H1 (cell line): ENCODE results near the gene PACSIN2. TPM values are rescaled to one million over a fixed set of nuclear protein-coding genes. Genes with fewer than 3 reads are reported as not detected.

Experiments used
- CTCF ChIA-PET: fragments of 300-600 bp; sonication (Branson Sonifier 250); formaldehyde crosslinking; loops from one replicate; lab custom pipeline; 2021; ENCODE audit not compliant: partially characterized antibody; lab: Charles Lee
- POLR2A ChIA-PET: fragments of 300-600 bp; sonication (Branson Sonifier 250); formaldehyde crosslinking; loops from one replicate; lab custom pipeline; 2021; ENCODE audit warnings: inconsistent platforms; ENCODE audit not compliant: partially characterized antibody; lab: Charles Lee
- DNase-seq, 2 experiments: peaks; one replicate each; pipeline versions ENCODE4 v3.0.0 to v3.0.0-alpha.2; 2010 to 2022; ENCODE audit warnings: low spot score in 2 of 2, low read depth in 1 of 2, mixed read lengths in 1 of 2
- FAIRE-seq: peaks from 2 replicates; lab custom pipeline; 2011; peaks lifted over from hg19 to GRCh38; lab: Jason Lieb, UNC
- H2AFZ ChIP-seq: 2 replicates; pipeline ENCODE4 v1.8.1; 2012; ENCODE audit warnings: low read length, inconsistent platforms
- H2AK5ac ChIP-seq: 2 replicates; pipeline ENCODE4 v1.6.1; 2013; ENCODE audit warnings: low read depth, low read length
- H2BK120ac ChIP-seq: replicated peaks from 2 replicates; pipeline ENCODE3; 2013; ENCODE audit warnings: low read depth, low read length, inconsistent platforms
- H2BK12ac ChIP-seq: 2 replicates; pipeline ENCODE4 v1.6.1; 2013; ENCODE audit warnings: low read depth, low read length
- H2BK15ac ChIP-seq: 2 replicates; pipeline ENCODE4 v1.6.1; 2013; ENCODE audit warnings: low read length
- H2BK20ac ChIP-seq: 2 replicates; pipeline ENCODE4 v1.6.1; 2013; ENCODE audit warnings: low read length
- H2BK5ac ChIP-seq: 2 replicates; pipeline ENCODE4 v1.6.1; 2013; ENCODE audit warnings: low read depth, low read length
- H3K14ac ChIP-seq: 2 replicates; pipeline ENCODE4 v1.6.1; 2013; ENCODE audit warnings: inconsistent platforms; ENCODE audit not compliant: insufficient read length
- H3K18ac ChIP-seq: 2 replicates; pipeline ENCODE4 v1.6.1; 2013; ENCODE audit warnings: low read length; ENCODE audit errors: extremely low read depth
- H3K23ac ChIP-seq: 2 replicates; pipeline ENCODE4 v1.6.1; 2013; ENCODE audit warnings: inconsistent platforms; ENCODE audit not compliant: insufficient read length
- H3K23me2 ChIP-seq: 2 replicates; pipeline ENCODE4 v1.6.1; 2013; ENCODE audit warnings: low read depth, low read length
- H3K27ac ChIP-seq: 2 replicates; pipeline ENCODE4 v1.6.1; 2011; ENCODE audit warnings: low read depth, low read length, inconsistent platforms
- H3K27me3 ChIP-seq, 4 experiments: replicated peaks in 1 of 4; 1 replicate in 1 of 4; 2 replicates in 3 of 4; pipeline versions ENCODE4 v1.6.1 to v1.8.1; 2011 to 2013; ENCODE audit warnings: low read length in 3 of 4, mild to moderate bottlenecking in 3 of 4, inconsistent platforms in 2 of 4, mixed read lengths in 2 of 4, moderate library complexity in 1 of 4; ENCODE audit not compliant: control insufficient read depth in 3 of 4, insufficient read depth in 3 of 4; ENCODE audit errors: extremely low read depth in 1 of 4
- H3K36me3 ChIP-seq, 4 experiments: 2 replicates each; pipeline versions ENCODE4 v1.6.1 to v1.8.1; 2011 to 2013; ENCODE audit warnings: mild to moderate bottlenecking in 4 of 4, low read length in 3 of 4, moderate library complexity in 2 of 4, control low read depth in 1 of 4, inconsistent platforms in 1 of 4; ENCODE audit not compliant: insufficient read depth in 4 of 4, control insufficient read depth in 2 of 4
- H3K4ac ChIP-seq: replicated peaks from 2 replicates; pipeline ENCODE3; 2013; ENCODE audit warnings: low read length, low read depth, mixed read lengths, inconsistent platforms; ENCODE audit not compliant: insufficient read length
- H3K4me1 ChIP-seq, 4 experiments: replicated peaks in 1 of 4; 1 replicate in 1 of 4; 2 replicates in 3 of 4; pipeline versions ENCODE4 v1.6.1 to v1.8.1; 2011 to 2013; ENCODE audit warnings: low read length in 3 of 4, inconsistent platforms in 2 of 4, mixed read lengths in 1 of 4; ENCODE audit not compliant: insufficient read depth in 4 of 4, control insufficient read depth in 3 of 4
- H3K4me2 ChIP-seq, 2 experiments: 2 replicates each; pipeline versions ENCODE4 v1.6.1 to v1.8.1; 2011 to 2013; ENCODE audit warnings: low read depth in 2 of 2, low read length in 2 of 2, control low read depth in 1 of 2, inconsistent platforms in 1 of 2, mild to moderate bottlenecking in 1 of 2; ENCODE audit not compliant: insufficient read depth in 1 of 2
- H3K4me3 ChIP-seq, 4 experiments: fragments of 200-600, 300-600 bp in 1 of 4; sonication (generic), shearing (Covaris generic), sonication (Bioruptor Twin) in 1 of 4; 2 replicates each; pipeline versions ENCODE4 v1.5.1 to v1.8.1; 2011 to 2016; ENCODE audit warnings: low read length in 4 of 4, low read depth in 3 of 4, control low read depth in 2 of 4, inconsistent platforms in 2 of 4, mild to moderate bottlenecking in 2 of 4, mixed read lengths in 1 of 4, moderate library complexity in 1 of 4; ENCODE audit not compliant: insufficient read depth in 2 of 4; ENCODE audit errors: extremely low read depth in 1 of 4
- H3K56ac ChIP-seq: replicated peaks from 2 replicates; pipeline ENCODE3; 2013; ENCODE audit warnings: low read depth, mild to moderate bottlenecking, mixed read lengths, low read length, inconsistent platforms; ENCODE audit not compliant: insufficient read length
- H3K79me1 ChIP-seq: 2 replicates; pipeline ENCODE4 v1.6.1; 2013; ENCODE audit warnings: low read depth, low read length, control low read depth
- H3K79me2 ChIP-seq, 2 experiments: 2 replicates each; pipeline versions ENCODE4 v1.6.1 to v1.8.1; 2012 to 2013; ENCODE audit warnings: low read length in 2 of 2, mild to moderate bottlenecking in 2 of 2, inconsistent platforms in 1 of 2; ENCODE audit not compliant: insufficient read depth in 2 of 2, control insufficient read depth in 1 of 2
- H3K9ac ChIP-seq, 4 experiments: replicated peaks in 1 of 4; 1 replicate in 1 of 4; 2 replicates in 3 of 4; pipeline versions ENCODE4 v1.6.1 to v1.8.1; 2011 to 2013; ENCODE audit warnings: low read depth in 3 of 4, low read length in 3 of 4, control low read depth in 2 of 4, mild to moderate bottlenecking in 2 of 4, moderate library complexity in 2 of 4, inconsistent platforms in 1 of 4; ENCODE audit errors: extremely low read depth in 1 of 4
- H3K9me3 ChIP-seq, 2 experiments: 2 replicates each; pipeline versions ENCODE4 v1.6.1 to v1.8.1; 2012 to 2013; ENCODE audit warnings: mild to moderate bottlenecking in 2 of 2, moderate library complexity in 2 of 2, control low read depth in 1 of 2, inconsistent platforms in 1 of 2, low read depth in 1 of 2, low read length in 1 of 2, mixed read lengths in 1 of 2; ENCODE audit not compliant: insufficient read depth in 2 of 2
- H4K20me1 ChIP-seq, 2 experiments: replicated peaks in 1 of 2; 2 replicates each; pipeline versions ENCODE3 to v1.8.1; 2011 to 2013; ENCODE audit warnings: inconsistent platforms in 2 of 2, low read length in 2 of 2, mild to moderate bottlenecking in 1 of 2; ENCODE audit not compliant: insufficient read depth in 2 of 2, control insufficient read depth in 1 of 2
- H4K5ac ChIP-seq: 2 replicates; pipeline ENCODE4 v1.6.1; 2013; ENCODE audit warnings: low read length, low read depth, mixed read lengths, inconsistent platforms; ENCODE audit not compliant: insufficient read length
- H4K8ac ChIP-seq: 2 replicates; pipeline ENCODE4 v1.8.0; 2013; ENCODE audit warnings: mild to moderate bottlenecking, moderate library complexity, low read length, inconsistent platforms; ENCODE audit not compliant: insufficient read depth; ENCODE audit errors: extremely low read depth
- H4K91ac ChIP-seq: replicated peaks from 2 replicates; pipeline ENCODE3; 2013; ENCODE audit warnings: low read length, mixed read lengths, inconsistent platforms; ENCODE audit not compliant: insufficient read length
- ASH2L ChIP-seq: fragments of 200-600, 300-600 bp; sonication (generic); IDR thresholded peaks from one replicate; pipeline ENCODE4 v1.7.1; 2017; ENCODE audit warnings: low read length
- ATF2 ChIP-seq: IDR thresholded peaks from 2 replicates; pipeline ENCODE4 v1.6.1; 2012; ENCODE audit warnings: low read length, inconsistent platforms
- CTCF ChIP-seq, 3 experiments: IDR thresholded peaks; 1 replicate in 2 of 3; 2 replicates in 1 of 3; pipeline versions ENCODE4 v1.5.1 to v1.6.1; 2011; ENCODE audit warnings: low read length in 3 of 3, mild to moderate bottlenecking in 3 of 3, inconsistent platforms in 2 of 3, low read depth in 1 of 3, moderate library complexity in 1 of 3; ENCODE audit not compliant: insufficient read depth in 1 of 3; ENCODE audit errors: control extremely low read depth in 1 of 3
- JUND ChIP-seq: IDR thresholded peaks from 2 replicates; pipeline ENCODE4 v1.6.1; 2011; ENCODE audit warnings: mild to moderate bottlenecking, improper control_type of control experiment, low read length
- POLR2A ChIP-seq, 2 experiments: IDR thresholded peaks; 1 replicate in 1 of 2; 2 replicates in 1 of 2; pipeline ENCODE4 v1.6.1; 2011; ENCODE audit warnings: low read depth in 2 of 2, low read length in 2 of 2, mild to moderate bottlenecking in 2 of 2; ENCODE audit errors: control extremely low read depth in 1 of 2
- RBBP5 ChIP-seq: IDR thresholded peaks from 2 replicates; pipeline ENCODE4 v1.7.1; 2012; ENCODE audit warnings: low read depth, mild to moderate bottlenecking, inconsistent platforms, low read length, moderate library complexity, borderline replicate concordance
- TAF1 ChIP-seq: IDR thresholded peaks from 2 replicates; pipeline ENCODE4 v1.6.1; 2011; ENCODE audit warnings: mild to moderate bottlenecking, low read depth, low read length
- TBP ChIP-seq: IDR thresholded peaks from 2 replicates; pipeline ENCODE4 v1.6.1; 2011; ENCODE audit warnings: low read depth, low read length, improper control_type of control experiment
- WGBS, 2 experiments: shearing (Covaris generic) in 1 of 2; methylation state at CpG; one replicate each; pipeline versions ENCODE4 v1.1.6 to v1.1.7; 2013 to 2015; ENCODE audit warnings: low lambda C conversion rate in 2 of 2, mixed read lengths in 2 of 2, inconsistent platforms in 1 of 2, low coverage in 1 of 2, missing lambda C conversion rate in 1 of 2; ENCODE audit not compliant: insufficient replicate concordance in 2 of 2, insufficient coverage in 1 of 2, insufficient read length in 1 of 2; ENCODE audit errors: extremely low coverage in 1 of 2, missing lambda C conversion rate in 1 of 2; 5-methylcytosine and 5-hydroxymethylcytosine counted together
- polyA plus RNA-seq, 7 experiments: library from polyadenylated mRNA; depleted of rRNA in 3 of 7; stranded (reverse) in 5 of 7; unstranded in 2 of 7; fragments of >200 nt in 5 of 7; fragments of 200-250 nt in 2 of 7; gene quantifications; 1 replicate in 5 of 7; 2 replicates in 1 of 7; 4 replicates in 1 of 7; pipeline versions ENCODE4 v1.2.1 to v1.2.3, GENCODE V29; 2011 to 2013; ENCODE audit warnings: missing spikeins in 2 of 7, mixed read lengths in 2 of 7
- total RNA-seq: library from RNA; stranded (reverse); fragmentation: NEBNext Ultra II Directional; extraction: Animal tissue kit (Norgen Biotek cat#: 25700); gene quantifications from 2 replicates; pipeline ENCODE4 v1.2.1, GENCODE V29; 2021
- TF ChIP-seq, protein P1 (sequence below): IDR thresholded peaks from 2 replicates; pipeline ENCODE4 v1.6.1; 2011; ENCODE audit warnings: low read length, improper control_type of control experiment

The PACSIN2 gene
- total and polyA plus RNA-seq, 2 of the 8 experiments (the other 6 are each of a cell fraction or from before 2014, with no cell fraction given), result 44.8 to 64.2 TPM

GRCh38 chr22:42877158-42877557, 137.8 kb downstream of the PACSIN2 start:
- Histone ChIP-seq H2BK5ac (no peak overlapping the region), H4K8ac (no peak overlapping the region), H4K5ac (no peak overlapping the region), H3K36me3 (peaks cover 10 to 33% (median 24%) of the 10 kb centered on the region in 4 experiments; a peak in 6 of 8 replicates), H3K4me1 (peaks cover 0 to 2% (median 0%) of the 10 kb centered on the region in 4 experiments; a peak in 4 of 7 replicates), H3K27ac (no peak overlapping the region), H4K91ac (no peak overlapping the region), H2AK5ac (no peak overlapping the region), H3K23me2 (no peaks in the 10 kb centered on the region), H2BK12ac (no peak overlapping the region), H3K9me3 (no peaks in the 10 kb centered on the region), H3K4me3 (no peak overlapping the region), H3K79me1 (no peaks in the 10 kb centered on the region), H3K4me2 (no peak overlapping the region), H3K18ac (no peak overlapping the region), H3K79me2 (no peaks in the 10 kb centered on the region), H2BK15ac (no peak overlapping the region), H3K4ac (no peak overlapping the region), H3K23ac (no peak overlapping the region), H2BK20ac (no peak overlapping the region), H3K56ac (no peak overlapping the region), H2BK120ac (no peak overlapping the region), H3K27me3 (no peaks in the 10 kb centered on the region), H4K20me1 (peaks cover 7% of the 10 kb centered on the region in 2 experiments), H3K14ac (no peak overlapping the region), H3K9ac (no peak overlapping the region), H2AFZ (no peak overlapping the region)
- FAIRE-seq, result no peak
- CTCF ChIA-PET, result interaction anchor here (0.8 to 3.4 kb wide), 8 partner anchors 8 to 183 kb away, joined by 3 to 22 read pairs (median 4); no protein-coding TSS in a partner anchor
- no peak for DNase-seq
- WGBS, 2 experiments, result 87% methylated on average over 8 of the region's 8 CpGs; no CpG with 5 or more reads in 1 of the 2 experiments
- POLR2A ChIA-PET, result interaction anchor here (1.2 to 1.6 kb wide), 3 partner anchors 9 to 256 kb away, joined by 3 to 7 read pairs (median 4); partner anchors contain the start of gene PACSIN2
- TF ChIP-seq ATF2 (no peak), TAF1 (no peak), POLR2A (IDR thresholded peaks at IDR 0.05; ENCODE audit: control extremely low read depth in 1 of 2, low read depth in 2 of 2, low read length in 2 of 2) (no peak), ASH2L (no peak), RBBP5 (no peak), CTCF (IDR thresholded peaks at IDR 0.05; ENCODE audit: control extremely low read depth in 1 of 3, insufficient read depth in 1 of 3, low read depth in 1 of 3, low read length in 3 of 3) (no peak), TBP (no peak), JUND (no peak)
- TF ChIP-seq, protein P1, sequence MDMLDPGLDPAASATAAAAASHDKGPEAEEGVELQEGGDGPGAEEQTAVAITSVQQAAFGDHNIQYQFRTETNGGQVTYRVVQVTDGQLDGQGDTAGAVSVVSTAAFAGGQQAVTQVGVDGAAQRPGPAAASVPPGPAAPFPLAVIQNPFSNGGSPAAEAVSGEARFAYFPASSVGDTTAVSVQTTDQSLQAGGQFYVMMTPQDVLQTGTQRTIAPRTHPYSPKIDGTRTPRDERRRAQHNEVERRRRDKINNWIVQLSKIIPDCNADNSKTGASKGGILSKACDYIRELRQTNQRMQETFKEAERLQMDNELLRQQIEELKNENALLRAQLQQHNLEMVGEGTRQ, result no peak
